ENCODE results near the gene PPP3CA.

Gene PPP3CA

DNA sequence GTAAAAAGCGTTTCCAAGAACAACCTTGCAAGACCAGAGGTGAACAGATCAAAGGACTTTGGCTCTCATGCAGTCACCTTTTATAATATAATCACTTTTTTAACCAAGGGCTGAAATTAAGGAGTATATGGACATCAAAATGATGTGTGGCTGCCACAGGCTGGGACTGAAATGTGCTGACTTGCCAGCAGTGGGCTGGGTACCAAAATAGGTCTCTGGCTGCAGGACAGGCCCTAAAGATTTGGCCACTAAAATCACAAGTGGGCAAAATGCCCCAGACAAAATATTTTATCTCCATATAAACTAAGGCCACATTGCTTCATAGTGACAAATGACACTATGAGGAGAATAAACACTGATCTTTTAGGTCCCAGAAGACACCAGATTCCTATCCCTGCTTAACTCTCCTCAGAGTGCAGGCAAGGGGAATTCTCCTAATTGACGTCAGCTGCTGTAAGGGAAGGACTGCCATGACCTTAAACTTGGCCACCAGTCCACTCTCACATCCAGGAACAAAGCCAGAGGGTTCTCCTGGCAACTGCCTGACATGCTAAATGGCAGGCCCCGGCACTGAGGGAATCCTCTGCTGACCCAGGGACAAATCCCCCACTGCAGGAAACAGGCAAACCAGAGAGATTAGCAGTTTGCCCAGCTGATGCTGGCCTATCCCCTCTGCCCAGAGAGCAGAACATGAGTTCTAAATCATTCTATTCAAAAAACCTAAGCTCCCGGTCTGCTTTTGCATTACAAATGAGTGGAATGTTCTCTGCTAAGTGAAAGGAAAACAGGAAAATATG is 155.8 kb downstream of the PPP3CA start:
- H3K27me3 ChIP-seq (ENCODE audit: insufficient read depth, low read length): no peaks in the 10 kb centered on the region
- H3K36me3 ChIP-seq (ENCODE audit: insufficient read depth, low read length): peaks cover 16% of the 10 kb centered on the region; the same call in 1 of the 2 replicates
- H3K4me2 ChIP-seq (ENCODE audit: low read length): no peak overlapping the region
- TF ChIP-seq, protein P1, sequence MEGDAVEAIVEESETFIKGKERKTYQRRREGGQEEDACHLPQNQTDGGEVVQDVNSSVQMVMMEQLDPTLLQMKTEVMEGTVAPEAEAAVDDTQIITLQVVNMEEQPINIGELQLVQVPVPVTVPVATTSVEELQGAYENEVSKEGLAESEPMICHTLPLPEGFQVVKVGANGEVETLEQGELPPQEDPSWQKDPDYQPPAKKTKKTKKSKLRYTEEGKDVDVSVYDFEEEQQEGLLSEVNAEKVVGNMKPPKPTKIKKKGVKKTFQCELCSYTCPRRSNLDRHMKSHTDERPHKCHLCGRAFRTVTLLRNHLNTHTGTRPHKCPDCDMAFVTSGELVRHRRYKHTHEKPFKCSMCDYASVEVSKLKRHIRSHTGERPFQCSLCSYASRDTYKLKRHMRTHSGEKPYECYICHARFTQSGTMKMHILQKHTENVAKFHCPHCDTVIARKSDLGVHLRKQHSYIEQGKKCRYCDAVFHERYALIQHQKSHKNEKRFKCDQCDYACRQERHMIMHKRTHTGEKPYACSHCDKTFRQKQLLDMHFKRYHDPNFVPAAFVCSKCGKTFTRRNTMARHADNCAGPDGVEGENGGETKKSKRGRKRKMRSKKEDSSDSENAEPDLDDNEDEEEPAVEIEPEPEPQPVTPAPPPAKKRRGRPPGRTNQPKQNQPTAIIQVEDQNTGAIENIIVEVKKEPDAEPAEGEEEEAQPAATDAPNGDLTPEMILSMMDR (IDR thresholded peaks at IDR 0.05; ENCODE audit: low read length): no peak
- no peak for TF ChIP-seq EZH2 (IDR thresholded peaks at IDR 0.05; ENCODE audit: borderline replicate concordance, low read length)
- H3K9me2 ChIP-seq (ENCODE audit: low read depth, low read length): no peaks in the 10 kb centered on the region
- H3F3A ChIP-seq (ENCODE audit: insufficient read depth, low read length): no peaks in the 10 kb centered on the region
- H2AFZ ChIP-seq (ENCODE audit: low read length): no peak overlapping the region
- no peaks in the 10 kb centered on the region for H3K9me3 ChIP-seq (ENCODE audit: low read length)
- peaks cover 19% of the 10 kb centered on the region for H3K4me1 ChIP-seq (ENCODE audit: insufficient read depth, low read length, severe bottlenecking)
- H3K79me2 ChIP-seq (ENCODE audit: insufficient read depth, low read length): no peaks in the 10 kb centered on the region
- H3K27ac ChIP-seq (ENCODE audit: low read depth, low read length, poor library complexity, severe bottlenecking): no peak overlapping the region
- no peak overlapping the region for H3K4me3 ChIP-seq (ENCODE audit: low read depth, low read length, poor library complexity, severe bottlenecking)
- H4K20me1 ChIP-seq (ENCODE audit: insufficient read depth, low read length): no peaks in the 10 kb centered on the region
- no peak overlapping the region for H3K9ac ChIP-seq (ENCODE audit: low read length)

DNA sequence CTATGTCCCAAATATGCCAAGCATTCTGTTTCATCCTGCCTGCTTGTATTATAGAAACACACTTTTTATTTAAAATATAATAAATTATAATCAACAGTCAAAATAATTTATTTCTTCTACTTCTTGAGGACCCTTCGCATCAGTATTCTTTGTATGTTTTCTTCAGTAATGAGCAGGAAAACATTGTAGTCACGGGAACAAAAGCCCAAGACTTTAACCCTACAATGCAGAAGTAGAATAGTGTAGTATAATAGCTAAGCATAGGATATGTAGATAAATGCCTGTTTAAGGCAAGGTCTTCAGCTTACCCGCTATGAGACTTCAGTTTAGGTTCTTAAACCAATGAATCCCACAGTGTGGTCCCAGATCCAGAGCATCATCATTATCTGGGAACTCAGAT is 156.6 kb downstream of the PPP3CA start:
- H4K20me1 ChIP-seq (ENCODE audit: insufficient read depth, low read length): no peaks in the 10 kb centered on the region
- no peaks in the 10 kb centered on the region for H3K9me3 ChIP-seq (ENCODE audit: low read length)
- peaks cover 21% of the 10 kb centered on the region for H3K4me1 ChIP-seq (ENCODE audit: insufficient read depth, low read length, severe bottlenecking)
- no peak overlapping the region for H3K4me3 ChIP-seq (ENCODE audit: low read depth, low read length, poor library complexity, severe bottlenecking)
- H3K79me2 ChIP-seq (ENCODE audit: insufficient read depth, low read length): no peaks in the 10 kb centered on the region
- peaks cover 12% of the 10 kb centered on the region; the same call in 1 of the 2 replicates for H3K36me3 ChIP-seq (ENCODE audit: insufficient read depth, low read length)
- H3K27me3 ChIP-seq (ENCODE audit: insufficient read depth, low read length): no peaks in the 10 kb centered on the region
- H3K9ac ChIP-seq (ENCODE audit: low read length): no peak overlapping the region
- no peaks in the 10 kb centered on the region for H3K9me2 ChIP-seq (ENCODE audit: low read depth, low read length)
- TF ChIP-seq, protein P1 (IDR thresholded peaks at IDR 0.05; ENCODE audit: low read length): no peak
- TF ChIP-seq EZH2 (IDR thresholded peaks at IDR 0.05; ENCODE audit: borderline replicate concordance, low read length): no peak
- no peak overlapping the region for H2AFZ ChIP-seq (ENCODE audit: low read length)
- H3K4me2 ChIP-seq (ENCODE audit: low read length): no peak overlapping the region
- no peaks in the 10 kb centered on the region for H3F3A ChIP-seq (ENCODE audit: insufficient read depth, low read length)
- H3K27ac ChIP-seq (ENCODE audit: low read depth, low read length, poor library complexity, severe bottlenecking): no peak overlapping the region

DNA sequence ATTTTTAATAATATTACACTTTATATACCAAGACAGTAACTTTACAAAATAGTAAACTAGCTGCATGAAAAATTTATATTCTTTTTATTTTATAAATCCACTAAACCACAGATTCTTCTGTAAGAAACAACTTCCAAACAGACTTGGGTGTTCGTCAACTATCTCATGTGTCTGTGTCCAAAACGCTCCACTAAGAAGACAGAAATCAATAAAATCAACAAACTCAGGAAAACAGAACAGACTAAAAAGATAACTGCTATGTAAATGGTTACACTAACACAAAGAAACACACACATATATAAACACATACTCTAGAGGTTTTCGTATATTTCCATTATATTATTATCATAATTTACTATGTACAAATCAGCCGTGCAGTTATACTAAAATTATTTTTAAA is 158.4 kb downstream of the PPP3CA start:
- H3K27ac ChIP-seq (ENCODE audit: low read depth, low read length, poor library complexity, severe bottlenecking): no peak overlapping the region
- peaks cover 3% of the 10 kb centered on the region; the same call in 1 of the 2 replicates for H3K36me3 ChIP-seq (ENCODE audit: insufficient read depth, low read length)
- no peak for TF ChIP-seq EZH2 (IDR thresholded peaks at IDR 0.05; ENCODE audit: borderline replicate concordance, low read length)
- TF ChIP-seq, protein P1 (IDR thresholded peaks at IDR 0.05; ENCODE audit: low read length): no peak
- no peaks in the 10 kb centered on the region for H3K9me3 ChIP-seq (ENCODE audit: low read length)
- no peak overlapping the region for H2AFZ ChIP-seq (ENCODE audit: low read length)
- no peaks in the 10 kb centered on the region for H3K27me3 ChIP-seq (ENCODE audit: insufficient read depth, low read length)
- no peak overlapping the region for H3K4me3 ChIP-seq (ENCODE audit: low read depth, low read length, poor library complexity, severe bottlenecking)
- no peaks in the 10 kb centered on the region for H4K20me1 ChIP-seq (ENCODE audit: insufficient read depth, low read length)
- no peaks in the 10 kb centered on the region for H3K79me2 ChIP-seq (ENCODE audit: insufficient read depth, low read length)
- no peaks in the 10 kb centered on the region for H3F3A ChIP-seq (ENCODE audit: insufficient read depth, low read length)
- peaks cover 21% of the 10 kb centered on the region for H3K4me1 ChIP-seq (ENCODE audit: insufficient read depth, low read length, severe bottlenecking)
- no peak overlapping the region for H3K9ac ChIP-seq (ENCODE audit: low read length)
- no peak overlapping the region for H3K4me2 ChIP-seq (ENCODE audit: low read length)
- no peaks in the 10 kb centered on the region for H3K9me2 ChIP-seq (ENCODE audit: low read depth, low read length)
